ENCODE results near the gene BTRC. TPM values are rescaled to one million over a fixed set of nuclear protein-coding genes. Genes with fewer than 3 reads are reported as not detected.

BTRC gene
- total RNA-seq, 1 experiment from 2014 or later: 29.1 TPM

DNA sequence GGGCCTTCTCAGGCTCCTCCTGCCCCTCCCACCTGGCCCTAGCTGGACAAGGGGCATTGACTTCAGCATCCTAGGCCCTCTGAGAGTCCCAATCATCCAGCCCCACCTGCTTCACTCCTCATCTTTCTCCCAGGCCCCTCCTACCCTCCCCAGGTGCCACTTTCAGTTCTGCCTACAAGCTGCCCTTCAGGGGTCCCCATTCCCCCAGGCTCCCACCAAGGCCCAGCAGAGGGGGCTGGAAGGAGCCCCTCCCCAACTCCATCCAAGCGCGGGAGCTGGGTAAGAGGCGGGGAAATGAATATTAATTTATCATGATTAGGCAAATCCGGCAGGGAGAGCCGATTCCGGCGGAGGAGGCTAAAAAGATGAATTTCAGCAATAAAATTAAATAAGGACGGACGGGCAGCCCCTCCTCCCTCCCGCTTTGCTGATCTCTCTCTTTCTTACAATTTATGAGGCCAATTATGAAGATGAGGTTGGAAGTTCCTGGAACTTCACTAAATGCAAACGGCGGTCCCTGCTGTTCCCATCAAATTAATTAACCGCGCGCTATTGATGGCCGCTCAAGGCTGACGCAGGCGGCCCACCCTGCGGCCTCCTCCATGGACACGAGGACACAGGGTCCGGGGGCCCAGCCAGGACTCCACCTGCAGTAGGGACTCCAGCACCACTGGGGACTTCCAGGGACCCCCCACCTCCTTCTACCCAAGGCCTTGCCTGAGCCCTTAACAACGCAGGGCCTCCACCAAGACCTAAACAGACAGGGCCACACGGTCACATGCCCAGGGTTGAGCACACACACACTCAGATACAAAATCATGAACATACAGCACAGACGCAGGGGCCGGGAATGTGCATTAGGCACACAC is 220.2 kb downstream of the BTRC start:
- intact Hi-C loops (cut with micrococcal nuclease): loop anchor here (10.0 kb wide), 1 partner anchor 509 kb away; the partner anchor contains the start of gene KAZALD1
- RAD21 ChIA-PET (ENCODE audit: low non-redundant PET in 1 of 2, low total read pairs in 2 of 2, uncharacterized antibody in 2 of 2, unreplicated experiment in 2 of 2): no interaction called here
- Histone ChIP-seq H3K27ac (ENCODE audit: low read depth, low read length) (no peak overlapping the region), H4K20me1 (ENCODE audit: insufficient read depth) (no peaks in the 10 kb centered on the region), H3K79me2 (ENCODE audit: insufficient read depth, low read length) (no peaks in the 10 kb centered on the region), H3K9me3 (ENCODE audit: control insufficient read depth in 1 of 2, insufficient read depth in 1 of 2, low read depth in 1 of 2, low read length in 2 of 2) (no peaks in the 10 kb centered on the region), H3K4me2 (ENCODE audit: low read length) (no peak overlapping the region), H3K27me3 (ENCODE audit: insufficient read depth, low read length) (no peaks in the 10 kb centered on the region), H2AFZ (ENCODE audit: low read depth, low read length, poor library complexity, severe bottlenecking) (no peak overlapping the region), H3K4me3 (replicated peaks in 1 of 2; ENCODE audit: low read depth in 1 of 2, low read length in 2 of 2) (no peak overlapping the region), H3K36me3 (ENCODE audit: control insufficient read depth in 1 of 2, insufficient read depth in 2 of 2, low read length in 2 of 2) (no peaks in the 10 kb centered on the region), H3K9me2 (ENCODE audit: insufficient read depth) (no peaks in the 10 kb centered on the region), H3K4me1 (ENCODE audit: control insufficient read depth in 1 of 2, insufficient read depth in 2 of 2, low read length in 2 of 2) (peaks cover 11 to 26% of the 10 kb centered on the region in 2 experiments), H3K9ac (ENCODE audit: low read length) (no peak overlapping the region)
- ATAC-seq: no peak
- no peak for TF ChIP-seq SRF (IDR thresholded peaks at IDR 0.05; ENCODE audit: low read depth)
- TF ChIP-seq POLR2AphosphoS5 (IDR thresholded peaks at IDR 0.05; ENCODE audit: low read depth, low read length): 0 out of 2 replicates have a peak, but pooled peaks have one; percentile 17
- no peak for TF ChIP-seq SIN3A (IDR thresholded peaks at IDR 0.05; ENCODE audit: low read depth)
- POLR2A ChIA-PET: no interaction called here
- no TSS peak for BruUV-seq (replicated peaks)
- DNase-seq (ENCODE audit: low read depth, low spot score): no peak
- CTCF ChIA-PET: interaction anchor here (0.9 to 1.0 kb wide), 2 partner anchors 29 to 360 kb away, joined by 3 read pairs; no protein-coding TSS in a partner anchor

DNA sequence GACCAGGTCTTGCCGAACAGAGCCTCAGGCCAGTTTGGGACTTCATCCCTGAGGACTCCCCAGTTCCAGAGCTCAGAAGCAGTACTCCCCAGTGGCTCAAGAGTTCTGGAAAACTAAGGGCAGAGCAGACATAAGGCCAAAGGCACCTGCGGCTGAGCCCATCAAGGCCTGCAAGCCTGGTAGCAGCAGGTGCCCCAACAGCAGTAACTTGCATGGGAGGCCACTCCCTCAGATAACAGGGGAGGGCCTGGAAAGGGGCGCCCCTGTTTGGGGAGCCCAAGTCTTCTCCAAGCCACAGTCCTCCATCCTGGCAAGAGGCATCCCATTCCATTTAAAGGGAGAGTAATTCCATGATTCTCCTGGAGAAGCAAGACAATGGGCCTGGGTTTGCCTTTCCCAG is 221.1 kb downstream of the BTRC start:
- no peaks in the 10 kb centered on the region for H3K9me2 ChIP-seq (ENCODE audit: insufficient read depth)
- RAD21 ChIA-PET (ENCODE audit: low non-redundant PET in 1 of 2, low total read pairs in 2 of 2, uncharacterized antibody in 2 of 2, unreplicated experiment in 2 of 2): no interaction called here
- ATAC-seq (no peak), DNase-seq (ENCODE audit: low read depth, low spot score) (no peak)
- no peaks in the 10 kb centered on the region for H3K27me3 ChIP-seq (ENCODE audit: insufficient read depth, low read length)
- H3K9me3 ChIP-seq (ENCODE audit: control insufficient read depth in 1 of 2, insufficient read depth in 1 of 2, low read depth in 1 of 2, low read length in 2 of 2): no peaks in the 10 kb centered on the region
- H3K4me3 ChIP-seq (replicated peaks in 1 of 2; ENCODE audit: low read depth in 1 of 2, low read length in 2 of 2): no peak overlapping the region
- H3K79me2 ChIP-seq (ENCODE audit: insufficient read depth, low read length): no peaks in the 10 kb centered on the region
- POLR2A ChIA-PET: no interaction called here
- no peak overlapping the region for H2AFZ ChIP-seq (ENCODE audit: low read depth, low read length, poor library complexity, severe bottlenecking)
- H3K9ac ChIP-seq (ENCODE audit: low read length): no peak overlapping the region
- BruUV-seq (replicated peaks): no TSS peak
- no peaks in the 10 kb centered on the region for H4K20me1 ChIP-seq (ENCODE audit: insufficient read depth)
- H3K36me3 ChIP-seq (ENCODE audit: control insufficient read depth in 1 of 2, insufficient read depth in 2 of 2, low read length in 2 of 2): no peaks in the 10 kb centered on the region; a peak in 1 of 4 replicates
- intact Hi-C loops (cut with micrococcal nuclease): loop anchor here (10.0 kb wide), 1 partner anchor 510 kb away; the partner anchor contains the start of gene KAZALD1
- H3K4me2 ChIP-seq (ENCODE audit: low read length): no peak overlapping the region
- TF ChIP-seq CBX3 (IDR thresholded peaks at IDR 0.05; ENCODE audit: low read depth) (no peak), RAD21 (IDR thresholded peaks at IDR 0.05; ENCODE audit: low read depth) (no peak), ZFX (IDR thresholded peaks at IDR 0.05) (no peak), YY1 (IDR thresholded peaks at IDR 0.05; ENCODE audit: extremely low read depth, insufficient replicate concordance, low read depth, low read length) (no peak)
- H3K4me1 ChIP-seq (ENCODE audit: control insufficient read depth in 1 of 2, insufficient read depth in 2 of 2, low read length in 2 of 2): peaks cover 6 to 16% of the 10 kb centered on the region in 2 experiments
- H3K27ac ChIP-seq (ENCODE audit: low read depth, low read length): no peak overlapping the region
- CTCF ChIA-PET: interaction anchor here (1.8 kb wide), 2 partner anchors 27 to 361 kb away, joined by 4 to 5 read pairs; no protein-coding TSS in a partner anchor

Measured in HCT116 (cell line).